ENCODE data around the gene CSN1S1.

DNA sequence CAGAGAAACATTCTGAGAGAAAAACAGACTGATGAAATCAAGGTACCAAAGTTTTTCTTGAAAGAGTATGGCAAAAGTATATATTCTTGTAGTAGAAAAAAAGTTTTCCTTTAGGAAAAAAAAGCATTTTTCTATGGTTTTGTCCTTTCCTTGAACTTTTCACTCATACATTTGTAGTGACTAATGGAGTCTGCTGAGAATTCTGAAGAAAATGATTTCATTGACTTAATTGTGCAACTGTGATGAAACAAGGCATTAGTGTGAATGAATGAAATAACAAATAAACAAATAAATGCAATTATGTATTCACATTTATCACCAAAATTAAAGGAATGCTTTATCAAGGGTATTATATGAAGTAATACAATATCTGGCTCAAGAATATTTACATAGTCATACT is 5.7 kb downstream of the CSN1S1 start:
- TF ChIP-seq POLR2A (IDR thresholded peaks at IDR 0.05; ENCODE audit: low read depth, low read length) (no peak), TAF1 (IDR thresholded peaks at IDR 0.05; ENCODE audit: low read depth, low read length) (no peak), POU2F2 (IDR thresholded peaks at IDR 0.05; ENCODE audit: low read depth, low read length) (no peak)

Data from GM12891 (cell line).